Vagina (tissue), 2 donors: ENCODE results near the gene FAM222A.

Experiments
- CTCF ChIP-seq, 3 experiments: fragments of 450-650 bp in 2 of 3; fragments of 200-600 bp in 1 of 3; sonication (generic) in 1 of 3; IDR thresholded peaks; one replicate each; pipeline ENCODE4 v1.5.1; 2017 to 2019; ENCODE audit warnings: antibody characterized with exemption in 3 of 3, mild to moderate bottlenecking in 2 of 3, moderate library complexity in 2 of 3
- POLR2A ChIP-seq, 2 donors: fragments of 450-650 bp; IDR thresholded peaks; one replicate each; pipeline ENCODE4 v1.6.1; 2017; ENCODE audit warnings: antibody characterized with exemption in 2 of 2, mild to moderate bottlenecking in 2 of 2, moderate library complexity in 2 of 2

- no peak for TF ChIP-seq CTCF (IDR thresholded peaks at IDR 0.05)
- TF ChIP-seq POLR2A (IDR thresholded peaks at IDR 0.05) = no peak
Observed at GRCh38 chr12:109681986-109682707, 31.5 kb upstream of the FAM222A start.
